A172 (cell line): ENCODE measurements around the gene CARS2. TPM values are rescaled to one million over a fixed set of nuclear protein-coding genes. Genes with fewer than 3 reads are reported as not detected.

Experiments used
- DNase-seq: peaks from one replicate; pipeline ENCODE4 v3.0.0-alpha.2; 2015; ENCODE audit warnings: low spot score
- total RNA-seq: library from RNA; depleted of rRNA; stranded (reverse); fragments of >200 nt; shearing (Covaris generic); gene quantifications from 2 replicates; pipeline ENCODE4 v1.2.3, GENCODE V29; 2014

Gene CARS2
- total RNA-seq, 1 experiment from 2014 or later: 73.1 TPM

DNA sequence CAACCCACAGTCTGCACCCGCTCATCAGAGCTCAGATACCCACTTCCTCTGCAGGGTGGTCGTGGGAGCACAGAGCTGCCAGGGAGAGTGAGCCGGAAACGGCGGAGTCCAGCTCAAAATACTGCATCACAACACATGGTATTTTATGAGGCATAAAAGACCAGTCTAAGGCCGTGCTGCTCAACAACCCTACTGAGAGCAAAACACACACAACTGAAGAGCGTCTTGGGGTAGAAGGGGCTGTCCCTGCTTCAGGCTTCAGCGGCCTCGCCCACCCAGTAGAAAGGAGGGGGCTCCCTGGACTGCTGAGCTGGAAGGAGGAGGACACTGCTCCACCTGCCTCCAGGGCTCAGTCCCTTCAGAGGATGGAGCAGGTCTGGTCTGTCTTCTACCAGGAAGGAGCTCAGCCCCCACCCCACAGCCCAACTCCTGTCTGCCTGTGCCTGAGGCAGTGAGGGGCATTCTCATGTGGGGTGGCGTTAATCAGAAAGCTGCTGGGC lies 53.6 kb downstream of the CARS2 start:
- no peak for DNase-seq

DNA sequence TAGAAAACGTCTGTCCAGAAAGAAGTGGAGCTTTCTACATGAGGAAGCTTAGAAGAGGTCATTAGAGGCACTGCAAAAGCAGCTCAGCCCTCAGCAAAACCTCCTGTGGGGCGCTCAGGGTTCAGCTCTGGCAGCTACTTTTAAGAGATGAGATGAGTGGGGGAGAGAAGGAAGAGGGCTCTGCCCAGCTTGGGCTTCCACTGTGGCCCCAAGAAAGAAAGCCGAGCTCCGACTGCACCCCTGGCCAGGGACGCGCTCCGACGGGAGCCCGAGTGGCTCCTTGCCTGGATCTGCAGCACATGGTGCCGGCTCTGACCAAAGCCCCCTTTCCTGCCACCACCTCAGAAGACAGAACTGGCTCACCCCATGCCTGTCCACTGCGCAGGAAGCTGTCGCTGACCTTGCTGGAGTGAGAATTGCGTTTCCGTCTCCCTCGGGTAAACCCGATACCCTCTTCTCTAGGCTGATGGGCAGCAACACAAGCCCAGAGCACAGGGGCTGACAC lies 54.1 kb downstream of the CARS2 start:
- DNase-seq: no peak

DNA sequence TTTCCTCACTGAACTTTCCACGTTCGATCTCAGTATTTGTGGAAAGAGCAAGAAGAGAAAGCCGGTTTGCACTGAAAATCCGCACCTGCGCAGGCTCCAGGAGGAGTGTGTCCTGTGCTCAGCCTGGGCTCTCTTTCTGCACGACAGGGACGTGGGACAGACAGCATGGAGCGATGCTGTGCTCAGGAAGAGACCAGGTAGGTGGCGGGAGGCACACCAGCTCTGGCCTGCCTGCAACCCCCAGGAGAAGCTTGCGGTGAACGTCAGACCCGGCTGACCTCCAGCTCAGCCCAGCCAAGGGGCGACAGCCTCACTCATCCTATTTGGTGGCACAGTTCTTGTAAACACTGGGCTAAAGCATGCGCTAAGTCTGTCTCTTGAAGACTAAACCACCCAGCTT lies 54.6 kb downstream of the CARS2 start:
- DNase-seq: no peak

DNA sequence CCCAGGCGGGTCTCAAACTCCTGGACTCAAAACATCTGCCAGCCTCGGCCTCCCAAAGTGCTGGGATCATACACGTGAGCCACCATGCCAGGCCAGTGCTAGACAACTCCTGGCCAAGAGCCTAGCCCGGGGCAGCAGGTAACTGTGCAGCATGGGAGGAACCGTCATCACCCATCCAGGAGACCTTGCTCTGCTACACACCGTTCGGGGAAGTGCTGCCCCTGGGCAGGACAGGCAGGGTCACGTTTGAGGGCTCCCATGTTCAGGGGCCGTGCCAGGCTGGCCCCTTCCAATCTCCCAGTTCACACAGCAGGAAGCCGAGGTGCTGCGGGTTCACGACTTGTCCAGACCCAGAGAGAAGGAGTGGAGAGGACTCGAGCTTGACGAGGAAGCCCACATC lies 55.5 kb downstream of the CARS2 start:
- DNase-seq: no peak

DNA sequence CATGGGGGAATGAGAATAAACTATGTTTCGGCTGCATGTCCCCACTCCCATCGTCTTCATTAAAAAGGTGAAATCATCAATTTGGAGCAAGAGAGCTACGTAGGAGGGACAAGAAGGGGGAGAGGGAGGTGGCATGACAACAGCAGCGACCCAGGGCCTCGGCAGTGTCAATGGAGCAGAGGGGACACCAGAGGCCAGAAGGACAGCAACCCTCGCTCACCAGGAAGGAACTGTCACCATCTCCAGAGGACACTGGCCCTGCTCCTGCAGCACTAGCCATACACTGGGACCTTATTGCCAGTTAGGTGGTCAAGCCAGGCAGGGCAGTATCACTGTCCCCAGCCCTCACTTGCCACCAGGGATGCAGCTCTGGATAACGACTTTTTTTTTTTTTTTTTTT lies 56.4 kb downstream of the CARS2 start:
- DNase-seq: no peak

DNA sequence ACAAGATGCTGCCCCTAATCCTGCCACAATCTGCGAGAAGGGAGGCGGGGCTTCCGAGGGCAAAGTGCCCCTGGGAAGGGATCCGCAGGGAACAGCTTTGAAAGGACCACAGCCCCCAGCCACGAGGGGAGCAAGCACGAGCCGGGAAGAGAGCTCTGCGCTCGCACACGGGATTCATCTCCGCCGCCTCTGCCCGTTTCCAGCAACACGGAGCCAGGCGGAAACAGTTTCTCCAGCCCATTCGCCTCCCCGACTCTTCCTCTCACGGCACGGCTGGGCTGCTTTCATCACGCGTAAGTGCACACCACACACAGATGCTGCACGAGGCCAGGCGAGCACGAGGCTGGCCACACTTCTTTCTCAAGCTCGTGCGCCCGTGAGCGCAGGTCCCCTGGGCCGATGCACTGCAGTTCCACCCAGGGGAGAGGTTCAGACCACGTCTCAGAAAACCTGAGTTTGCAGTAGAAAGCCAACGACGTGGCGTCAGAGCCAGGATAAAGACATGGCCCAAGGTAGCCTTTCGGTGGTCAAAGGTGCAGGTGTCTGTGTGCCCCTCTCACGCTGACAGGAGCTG lies 57.0 kb downstream of the CARS2 start:
- no peak for DNase-seq

DNA sequence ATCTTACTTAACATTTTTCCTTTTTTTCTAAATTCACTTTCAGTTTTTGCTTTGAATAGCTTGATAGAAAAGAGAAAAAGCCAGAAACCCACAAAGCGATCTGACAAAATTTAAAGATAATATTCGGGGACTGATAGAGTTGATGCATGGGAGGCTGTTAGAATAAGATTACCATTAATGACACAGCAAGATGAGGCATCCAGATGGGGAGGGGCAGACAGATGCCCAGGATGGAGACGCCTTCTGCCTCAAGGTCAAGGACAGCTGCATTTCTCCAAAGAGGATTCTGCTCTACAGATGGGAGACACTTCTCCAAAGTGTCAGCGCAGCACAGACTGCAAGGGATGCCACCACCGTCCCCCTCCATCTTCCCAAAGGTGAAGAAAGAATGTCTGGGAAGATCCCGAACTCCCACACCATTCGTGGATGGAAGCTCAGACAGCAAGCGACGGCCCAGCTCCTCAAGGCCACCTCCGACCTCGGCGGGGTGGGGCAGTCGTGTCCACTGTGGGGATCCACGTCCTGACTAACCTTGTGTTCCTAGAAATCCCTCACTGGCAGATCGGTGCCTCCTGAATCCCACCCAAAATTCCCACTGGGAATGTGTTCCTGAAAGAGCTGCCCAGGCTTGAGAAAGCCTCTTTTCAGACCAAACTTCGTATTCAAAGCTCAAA lies 57.6 kb downstream of the CARS2 start:
- DNase-seq: no peak

DNA sequence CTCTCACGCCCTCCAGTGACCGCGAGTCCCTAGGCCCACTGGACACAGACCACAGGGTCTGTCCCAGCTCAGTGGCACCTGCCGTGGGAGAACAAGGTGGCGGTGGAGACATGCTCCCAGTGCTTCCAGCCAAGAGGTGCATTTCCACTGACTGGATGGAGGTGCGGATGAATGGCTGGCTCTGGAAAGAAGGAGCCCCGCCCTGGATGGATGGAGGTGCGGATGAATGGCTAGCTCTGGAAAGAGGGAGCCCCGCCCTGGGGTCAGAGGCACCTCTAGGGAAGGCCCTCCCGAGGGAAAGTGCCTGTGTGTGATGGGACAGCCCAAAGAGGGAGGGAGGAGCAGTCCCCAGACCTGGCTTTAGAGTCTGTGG lies 58.6 kb downstream of the CARS2 start:
- no peak for DNase-seq

DNA sequence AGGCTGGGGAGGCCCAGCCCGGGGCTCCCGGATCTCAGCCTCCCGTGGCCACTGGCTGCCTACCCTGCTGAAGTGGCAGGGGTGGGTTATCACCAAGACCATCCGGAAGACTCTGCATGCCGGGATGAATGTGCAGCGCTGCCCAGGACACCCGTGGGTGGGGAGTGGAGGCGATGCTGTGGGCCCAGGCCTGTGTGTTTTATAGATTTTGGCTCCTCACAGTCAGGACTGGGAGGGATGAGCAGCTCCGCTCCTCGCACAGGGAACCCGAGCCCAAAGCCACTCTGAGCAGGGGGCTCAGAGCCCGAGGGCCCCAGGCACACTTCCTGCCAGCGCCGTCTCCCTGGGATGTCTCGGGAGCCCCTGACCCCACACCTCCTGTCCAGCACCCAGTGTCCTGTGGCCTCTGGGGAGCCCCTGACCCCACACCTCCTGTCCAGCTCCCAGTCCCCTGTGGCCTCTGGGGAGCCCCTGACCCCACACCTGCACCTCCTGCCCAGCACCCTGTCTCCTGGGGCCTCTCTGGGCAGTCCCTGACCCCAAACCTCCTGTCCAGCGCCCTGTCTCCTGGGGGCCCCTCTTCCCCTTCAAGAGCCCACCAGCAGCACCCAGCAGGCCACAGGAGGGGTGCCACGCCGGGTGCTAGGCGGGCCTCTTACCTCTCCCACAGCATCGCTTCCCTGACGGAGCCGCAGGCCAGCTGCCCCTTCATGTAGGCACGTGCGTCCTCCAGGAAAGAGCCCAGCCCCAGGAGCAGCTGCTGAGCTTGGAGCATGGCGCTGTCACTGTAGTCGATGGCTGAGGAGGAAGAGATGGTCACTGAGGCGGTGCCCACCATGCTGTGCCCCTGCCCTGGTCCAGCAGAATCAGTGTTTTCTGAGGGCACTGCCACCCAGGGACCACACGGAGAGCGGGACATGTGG lies 59.2 kb downstream of the CARS2 start:
- DNase-seq: no peak

DNA sequence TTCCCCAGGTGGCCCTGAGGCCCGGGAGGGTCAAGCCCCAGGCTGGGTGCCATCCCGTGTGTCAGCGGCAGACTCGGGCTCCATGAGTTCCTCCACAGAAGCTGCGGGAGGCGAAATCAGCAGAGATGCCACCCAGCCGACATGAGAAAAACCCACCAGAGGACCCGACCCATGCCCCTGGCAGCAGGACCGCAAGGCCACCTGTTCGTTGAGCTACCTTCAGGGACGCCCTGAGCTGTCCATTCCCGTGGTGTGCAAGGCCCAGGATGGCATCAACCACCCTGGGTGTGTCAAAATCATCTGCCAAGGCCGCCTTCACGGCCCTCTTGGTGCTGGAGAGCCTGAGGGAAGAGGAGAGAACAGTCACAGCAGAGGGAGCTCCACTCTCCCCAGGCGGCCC lies 60.2 kb downstream of the CARS2 start:
- no peak for DNase-seq

DNA sequence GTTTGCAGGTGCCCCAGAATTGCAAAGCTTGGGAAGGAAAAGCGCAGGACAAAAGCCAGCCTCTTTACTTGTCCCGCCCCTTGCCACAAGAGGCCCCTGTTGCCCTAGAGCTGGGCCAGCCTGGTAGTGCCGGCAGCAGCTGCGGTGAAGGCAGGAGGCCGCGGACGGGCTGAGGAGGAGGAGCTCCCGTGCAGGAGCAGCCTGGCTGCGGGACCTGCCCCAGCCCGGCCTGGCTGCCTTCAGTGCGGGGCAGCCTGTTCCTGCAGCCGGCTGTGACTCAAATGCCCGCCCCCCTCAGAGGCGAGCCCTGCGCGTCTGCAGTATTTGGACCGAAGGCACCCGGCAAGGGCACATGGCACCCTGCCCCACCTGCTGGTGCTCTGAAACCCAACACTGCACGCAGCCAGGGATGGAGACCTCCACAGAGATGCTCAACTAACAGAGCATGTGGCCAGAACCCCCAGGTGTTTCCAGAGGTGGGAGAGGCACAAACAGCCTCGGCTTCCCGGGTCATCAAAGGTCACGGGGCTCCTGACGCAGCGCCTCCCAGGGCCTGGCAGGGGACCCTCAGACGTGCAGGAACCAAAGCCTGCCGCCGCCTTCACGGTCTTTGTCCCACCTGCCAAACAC lies 60.9 kb downstream of the CARS2 start:
- DNase-seq: peak; percentile 46

DNA sequence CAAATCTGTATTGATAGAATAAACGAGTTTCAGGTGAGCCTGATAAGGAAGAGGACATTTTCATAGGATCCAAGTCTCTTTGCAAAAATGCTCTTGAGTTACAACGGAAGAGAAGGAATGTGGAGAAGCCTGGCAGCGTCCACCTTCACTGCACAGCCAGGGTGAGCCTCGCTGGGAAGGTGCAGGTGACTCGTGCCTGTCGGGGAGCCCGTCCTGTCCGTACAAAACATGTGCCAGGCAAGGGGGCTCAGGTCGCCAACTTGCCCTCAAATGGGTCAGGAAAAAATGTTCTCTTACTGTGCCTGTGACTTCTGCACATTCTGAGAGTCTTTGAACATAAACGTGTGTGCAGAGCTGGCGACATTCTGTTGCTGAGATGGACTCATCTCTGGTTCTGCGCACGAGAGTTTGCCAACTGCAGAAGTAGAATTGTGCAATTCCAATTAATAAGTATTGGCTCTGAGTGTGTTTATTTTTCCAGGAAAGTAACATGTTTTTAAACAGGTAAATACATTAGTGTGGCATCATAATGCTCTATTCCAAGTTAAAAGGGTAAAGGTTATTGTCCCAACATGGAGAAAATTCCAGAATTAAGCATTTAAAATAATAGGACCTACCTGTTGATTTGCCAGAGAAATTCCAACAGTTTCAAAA lies 62.0 kb downstream of the CARS2 start:
- no peak for DNase-seq

DNA sequence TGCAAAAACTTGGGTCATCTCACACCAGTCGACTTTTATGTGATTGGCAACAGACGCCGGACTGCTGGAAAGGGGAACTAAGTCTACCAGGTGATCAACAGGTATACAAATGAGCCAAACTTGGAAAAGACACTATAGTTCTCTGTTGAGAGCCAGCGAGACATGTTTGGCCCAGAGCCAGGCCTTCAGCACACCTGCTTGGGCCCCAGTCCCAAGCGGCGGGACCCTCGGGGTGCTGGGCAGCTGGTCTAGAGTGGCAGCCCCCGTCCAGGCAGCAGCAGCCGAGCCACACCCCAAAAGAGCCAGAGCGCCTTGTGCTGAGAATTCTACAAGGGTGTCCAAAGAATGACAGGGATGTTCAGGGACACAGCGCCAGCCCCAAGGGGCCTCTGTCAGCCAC lies 62.6 kb downstream of the CARS2 start:
- no peak for DNase-seq

DNA sequence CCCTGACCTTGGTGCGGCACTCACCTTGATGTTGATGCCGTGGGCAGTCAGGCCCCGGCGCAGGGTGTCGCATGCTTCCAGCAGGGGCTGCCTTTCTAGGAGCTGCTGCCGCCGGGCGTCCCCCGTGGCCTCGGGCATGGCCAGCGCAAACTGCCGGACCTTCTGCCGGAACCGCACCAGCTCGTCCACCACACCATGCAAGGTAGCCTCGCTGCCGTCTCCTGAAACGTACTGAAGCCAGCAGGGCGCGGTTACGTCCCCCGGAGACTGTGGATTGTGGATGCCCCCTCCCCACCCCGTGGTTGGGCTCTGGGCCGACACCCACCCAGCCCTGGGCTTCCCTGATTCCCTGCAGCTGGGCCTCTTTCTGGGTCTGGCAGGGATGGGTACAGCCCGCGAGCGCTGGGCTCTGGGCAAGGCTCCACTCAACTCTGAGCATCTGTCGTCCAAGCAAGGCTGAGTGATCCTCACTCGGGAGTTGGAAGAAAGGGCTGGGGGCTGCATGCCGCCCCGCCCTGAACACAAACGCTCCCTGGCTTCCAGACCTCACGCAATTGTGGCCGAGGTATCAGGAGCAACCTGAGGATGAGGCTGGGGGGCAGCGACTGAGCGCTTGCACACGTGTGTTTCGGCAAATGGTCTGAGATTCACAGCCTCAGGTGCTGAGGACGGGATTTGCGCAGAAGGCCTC lies 63.5 kb downstream of the CARS2 start:
- no peak for DNase-seq

DNA sequence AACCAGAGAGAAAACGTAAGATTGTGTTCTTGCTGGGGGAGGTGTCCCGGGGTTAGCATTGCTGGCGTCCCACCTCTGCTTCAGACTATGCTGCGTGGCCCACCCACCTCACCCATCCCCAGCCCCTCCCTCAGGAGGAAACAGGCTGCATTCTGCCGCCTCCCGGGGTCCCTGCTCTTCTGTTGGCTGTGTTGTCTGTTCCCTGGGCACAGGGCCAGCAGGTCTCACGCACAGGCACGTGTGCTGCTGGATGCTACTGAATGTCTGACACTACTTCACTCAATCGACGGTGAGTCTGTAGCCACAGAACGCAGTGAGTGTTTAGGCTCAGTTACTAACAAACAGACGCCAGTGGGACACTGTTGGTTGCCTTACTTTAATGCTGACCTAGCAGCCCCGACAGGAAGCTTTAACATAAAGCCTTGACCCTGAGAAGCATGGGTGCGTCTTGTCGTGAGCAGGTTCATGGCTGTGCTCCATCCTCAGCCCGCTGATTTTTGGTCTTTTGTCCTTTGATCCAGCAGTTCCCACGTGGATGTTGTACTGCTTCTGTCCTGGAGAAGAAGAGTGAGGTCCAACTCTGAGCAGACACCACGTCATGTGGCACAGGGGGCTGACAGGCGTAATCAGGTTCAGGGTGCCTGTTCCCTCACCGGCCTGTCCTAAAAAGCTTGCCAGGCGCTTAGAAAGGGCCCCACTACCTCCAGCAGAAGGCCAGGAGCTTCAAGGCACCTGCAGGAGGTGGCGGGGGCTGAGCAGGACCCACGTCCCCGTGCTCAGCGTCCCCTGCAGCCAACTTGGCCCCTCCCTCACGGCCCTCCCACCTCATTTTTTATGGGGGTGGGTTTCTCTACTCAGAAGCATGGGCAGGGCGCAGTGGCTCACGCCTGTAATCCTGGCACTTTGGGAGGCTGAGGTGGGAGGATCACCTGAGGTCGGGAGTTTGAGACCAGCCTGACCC lies 64.6 kb downstream of the CARS2 start:
- DNase-seq: no peak

DNA sequence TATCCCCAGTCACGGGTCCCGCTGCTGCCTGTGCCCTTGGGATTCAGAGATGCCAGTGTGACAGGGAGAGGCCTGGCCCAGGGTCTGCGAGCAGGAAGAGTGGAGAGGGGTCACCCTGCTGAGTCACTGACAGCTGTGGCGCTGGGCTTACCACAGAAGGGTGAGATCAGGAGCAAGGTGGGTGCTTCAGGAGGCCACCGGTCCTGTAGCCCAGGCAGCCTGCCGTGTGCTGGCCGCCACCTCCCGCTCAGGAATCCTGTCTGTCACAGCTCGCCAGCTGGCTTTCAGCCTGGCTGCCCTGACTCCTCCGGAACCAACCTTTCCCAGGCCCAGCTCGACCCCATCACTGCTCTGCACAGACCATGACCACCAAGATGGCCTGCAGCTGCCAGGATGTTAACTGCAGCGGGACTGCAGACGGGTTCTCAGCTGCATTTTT lies 65.3 kb downstream of the CARS2 start:
- no peak for DNase-seq

DNA sequence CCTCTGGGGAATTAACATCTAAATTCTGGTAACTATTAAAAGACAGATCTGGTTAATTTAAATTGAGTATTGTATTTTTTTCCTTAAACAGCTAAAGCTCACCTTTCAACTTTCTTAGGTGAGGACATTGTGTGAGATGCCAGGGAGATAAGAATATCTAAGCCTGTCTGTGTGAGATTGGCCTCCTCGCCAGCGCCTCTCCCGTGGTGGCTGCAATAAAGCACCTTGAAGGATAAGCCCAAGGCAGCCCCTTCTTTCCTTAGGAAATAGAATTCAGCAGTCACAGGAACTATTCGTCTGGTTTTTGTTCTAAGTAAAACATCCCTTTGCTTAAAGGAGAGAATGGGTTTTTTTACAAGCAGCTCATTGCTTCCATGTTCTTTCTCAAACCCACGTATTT lies 66.0 kb downstream of the CARS2 start:
- DNase-seq: no peak

DNA sequence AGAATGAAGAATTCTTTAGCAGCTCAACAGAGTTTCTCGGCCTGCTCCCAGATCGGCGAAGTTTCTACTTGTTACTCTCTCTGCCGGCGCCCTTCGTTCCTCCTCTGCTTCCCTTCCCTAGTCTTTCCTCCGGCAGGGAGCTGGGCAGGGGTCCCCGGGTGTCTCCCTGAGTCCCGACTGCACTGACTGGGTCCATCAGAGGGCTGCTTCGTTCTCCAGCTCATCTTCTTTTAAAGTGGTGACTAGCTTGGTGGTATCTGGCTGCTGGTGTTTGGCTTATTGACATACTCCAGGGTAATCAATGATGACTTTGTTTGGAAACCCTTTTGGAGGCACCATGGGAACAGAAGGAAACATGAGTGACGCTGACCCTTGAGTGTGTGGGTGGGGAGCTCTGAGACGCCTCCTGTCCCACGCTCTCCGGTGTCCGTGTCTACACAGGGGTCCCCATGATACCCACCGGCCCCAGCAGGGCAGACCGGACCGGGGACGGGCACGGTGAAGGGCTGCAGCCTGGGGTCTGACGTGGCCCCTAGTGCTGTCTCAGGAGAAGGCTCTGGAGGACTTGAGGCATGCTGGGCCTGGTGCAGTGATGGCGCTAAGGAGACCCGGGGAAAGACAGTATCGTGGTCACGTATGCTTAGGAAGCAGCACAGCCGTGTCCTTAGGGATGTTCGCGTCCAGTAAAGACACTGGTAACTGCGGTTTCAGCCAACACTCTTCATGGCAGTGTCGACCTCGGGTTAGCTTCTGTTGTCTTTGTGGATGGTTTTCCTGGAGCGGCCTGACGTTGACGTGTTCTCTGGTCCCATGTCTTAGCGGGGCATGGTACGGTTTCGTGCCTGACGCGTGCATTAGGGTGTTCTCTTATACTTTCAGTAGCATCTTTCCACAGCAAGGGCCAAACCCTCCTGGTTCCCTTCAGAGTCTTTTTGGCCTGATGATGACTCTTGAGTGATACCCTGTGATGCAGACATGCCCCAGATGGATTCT lies 66.8 kb downstream of the CARS2 start:
- no peak for DNase-seq
